Colon (tissue), 2 donors: Measurements from ENCODE around the gene HLA-B.
"Not testable (repeated sequence)": the region's sequence is repeated elsewhere in the genome, so short reads cannot be mapped to it uniquely, and the experiment has no call there.

ENCODE experiments used
- FAIRE-seq: peaks from 2 replicates; lab custom pipeline; 2012; peaks lifted over from hg19 to GRCh38; lab: Jason Lieb, UNC
- donor health status: control.
- donor health status: control.

The HLA-B gene

DNA sequence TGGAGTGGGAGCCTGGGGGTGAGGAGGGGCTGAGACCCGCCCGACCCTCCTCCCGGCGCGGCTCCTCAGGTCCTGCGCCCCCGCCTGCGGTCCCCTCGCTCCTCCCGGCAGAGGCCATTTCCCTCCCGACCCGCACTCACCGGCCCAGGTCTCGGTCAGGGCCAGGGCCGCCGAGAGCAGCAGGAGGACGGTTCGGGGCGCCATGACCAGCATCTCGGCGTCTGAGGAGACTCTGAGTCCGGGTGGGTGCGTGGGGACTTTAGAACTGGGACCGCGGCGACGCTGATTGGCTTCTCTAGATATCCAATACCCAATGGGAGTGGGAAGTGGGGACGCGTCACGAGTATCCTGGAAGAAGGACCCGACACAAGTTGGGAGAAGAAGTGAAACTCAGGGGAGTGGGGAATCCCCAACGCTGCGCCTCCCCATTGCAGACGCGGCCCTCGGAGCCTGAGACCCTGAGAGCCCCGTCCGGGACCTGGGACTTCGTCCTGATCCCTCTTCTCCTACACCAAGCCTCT lies at the start of gene HLA-B:
Gene HLA-B, minus strand, starts transcription at position 234 of the 521 bp plus-strand sequence. Its CDS starts 21 bp downstream, at position 213.
- no peak for FAIRE-seq

- no peak for FAIRE-seq
These were observed 49.0 kb upstream of the HLA-B start for GRCh38 chr6:31405996-31406395.

DNA sequence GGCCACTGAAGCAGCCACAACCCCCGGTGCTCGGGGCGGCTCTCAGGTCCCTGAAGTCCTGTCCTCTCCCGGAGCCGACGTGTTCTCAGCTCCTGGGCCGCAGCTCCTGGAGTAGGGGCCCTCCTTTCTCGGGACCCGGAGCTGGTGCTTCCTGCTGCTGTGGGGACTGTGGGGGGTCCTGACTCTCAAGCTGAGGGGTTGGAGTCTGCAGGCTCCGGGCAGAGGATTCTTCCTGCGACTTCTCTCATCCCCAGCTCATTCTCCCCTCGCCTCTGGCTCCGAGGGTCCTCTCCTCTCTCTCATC lies 47.0 kb upstream of the HLA-B start:
- FAIRE-seq: not testable (repeated sequence)

DNA sequence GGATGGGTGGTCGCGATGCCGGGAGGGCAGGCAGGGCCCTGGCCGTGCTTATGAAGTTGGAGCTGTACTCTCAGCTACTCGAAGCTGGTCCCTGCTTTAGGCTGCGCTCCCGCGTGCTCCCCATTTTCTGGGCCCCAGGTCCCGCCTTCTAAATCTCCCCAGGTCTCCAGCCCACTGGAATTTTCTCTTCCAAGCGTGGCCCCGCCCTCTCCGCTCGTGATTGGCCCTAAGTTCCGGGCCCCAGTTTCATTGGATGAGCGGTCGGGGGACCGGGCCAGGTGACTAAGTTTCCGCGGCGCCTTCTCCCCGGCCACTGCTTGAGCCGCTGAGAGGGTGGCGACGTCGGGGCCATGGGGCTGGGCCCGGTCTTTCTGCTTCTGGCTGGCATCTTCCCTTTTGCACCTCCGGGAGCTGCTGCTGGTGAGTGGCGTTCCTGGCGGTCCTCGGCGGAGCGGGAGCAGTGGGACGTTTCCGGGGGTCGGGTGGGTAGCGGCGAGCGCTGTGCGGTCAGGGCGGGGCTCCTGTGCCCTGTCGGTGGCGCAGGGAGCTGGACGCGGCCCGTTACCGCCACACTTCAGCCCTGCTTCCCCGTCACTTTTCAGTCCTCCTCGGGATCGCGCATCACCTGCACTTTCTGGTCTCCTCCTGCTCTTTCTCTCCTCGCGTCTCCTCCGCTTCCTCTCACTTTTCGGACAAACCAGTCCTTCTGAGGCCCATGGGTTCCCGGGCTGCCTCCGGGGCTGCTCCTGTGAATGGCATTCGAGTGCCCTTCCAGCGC lies 46.5 kb upstream of the HLA-B start, which contains the start of gene MICA:
Gene MICA, plus strand, starts transcription at position 313 of the 778 bp plus-strand sequence. Its CDS starts 38 bp downstream, at position 351.
- no peak for FAIRE-seq

GRCh38 chr6:31402324-31403282 lies 45.6 kb upstream of the HLA-B start:
- FAIRE-seq: no peak

DNA sequence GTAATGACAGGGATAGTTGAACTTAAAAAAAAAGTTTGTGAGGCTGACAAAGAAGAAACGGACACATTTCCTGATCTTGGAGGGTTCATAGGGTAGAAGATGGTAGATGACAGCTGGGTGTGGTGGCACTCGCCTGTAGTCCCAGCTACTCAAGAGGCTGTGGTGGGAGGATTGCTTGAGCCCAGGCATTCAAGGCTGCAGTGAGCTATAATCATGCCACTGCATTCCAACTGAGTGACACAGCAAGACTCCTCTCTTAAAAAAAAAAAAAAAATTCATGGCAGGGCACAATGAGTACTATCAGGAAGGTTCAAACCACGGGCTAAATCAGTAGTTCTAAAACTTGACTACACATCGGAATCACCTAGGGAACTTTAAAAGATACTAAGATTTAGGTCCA lies 44.4 kb upstream of the HLA-B start:
- no peak for FAIRE-seq

- no peak for FAIRE-seq
These were observed 43.7 kb upstream of the HLA-B start for GRCh38 chr6:31400467-31401289.

DNA sequence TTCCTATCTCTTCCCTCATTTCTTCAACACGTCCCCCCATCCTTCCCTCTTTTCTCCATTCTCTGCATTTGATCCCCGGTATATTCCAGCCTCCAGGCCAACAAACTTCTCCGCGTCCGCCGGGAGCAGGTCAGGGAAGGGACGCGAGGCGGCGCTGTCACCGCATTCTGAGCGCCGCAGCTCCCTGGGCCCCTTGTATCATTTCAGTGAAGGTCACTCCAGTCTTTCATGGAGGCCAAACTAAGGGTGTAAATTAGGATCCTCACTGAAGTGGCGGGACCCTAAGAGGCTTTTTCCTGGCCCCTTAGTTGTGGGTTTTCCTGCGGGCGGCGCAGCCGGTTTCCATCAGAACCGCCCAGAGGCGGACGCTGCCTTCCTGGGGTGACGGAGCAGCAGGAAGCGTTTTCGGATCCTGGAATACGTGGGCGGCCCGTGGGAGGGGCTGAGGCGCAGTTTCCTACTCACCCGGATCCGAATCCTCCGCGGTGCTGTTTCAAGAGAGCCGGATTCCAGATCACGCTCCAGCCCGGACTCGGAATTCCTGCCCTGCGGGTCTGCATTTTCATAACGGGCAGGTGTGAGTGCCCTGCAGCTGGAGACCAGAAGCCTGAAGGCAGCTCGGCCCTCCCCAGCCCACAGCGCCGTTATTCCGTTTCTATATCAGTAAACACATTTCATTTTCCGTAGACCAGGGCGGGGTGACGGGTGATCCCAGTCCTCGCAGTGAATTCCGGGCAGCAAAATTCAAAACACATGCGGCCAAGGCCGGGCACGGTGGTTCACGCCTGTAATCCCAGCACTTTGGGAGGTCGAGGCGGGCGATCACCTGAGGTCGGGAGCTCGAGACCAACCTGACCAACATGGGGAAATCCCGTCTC lies 42.8 kb upstream of the HLA-B start:
- no peak for FAIRE-seq

- no peak for FAIRE-seq
These were observed 41.0 kb upstream of the HLA-B start for GRCh38 chr6:31397901-31398525.

- FAIRE-seq: not testable (repeated sequence)
These were observed 40.1 kb upstream of the HLA-B start for GRCh38 chr6:31397153-31397499.

DNA sequence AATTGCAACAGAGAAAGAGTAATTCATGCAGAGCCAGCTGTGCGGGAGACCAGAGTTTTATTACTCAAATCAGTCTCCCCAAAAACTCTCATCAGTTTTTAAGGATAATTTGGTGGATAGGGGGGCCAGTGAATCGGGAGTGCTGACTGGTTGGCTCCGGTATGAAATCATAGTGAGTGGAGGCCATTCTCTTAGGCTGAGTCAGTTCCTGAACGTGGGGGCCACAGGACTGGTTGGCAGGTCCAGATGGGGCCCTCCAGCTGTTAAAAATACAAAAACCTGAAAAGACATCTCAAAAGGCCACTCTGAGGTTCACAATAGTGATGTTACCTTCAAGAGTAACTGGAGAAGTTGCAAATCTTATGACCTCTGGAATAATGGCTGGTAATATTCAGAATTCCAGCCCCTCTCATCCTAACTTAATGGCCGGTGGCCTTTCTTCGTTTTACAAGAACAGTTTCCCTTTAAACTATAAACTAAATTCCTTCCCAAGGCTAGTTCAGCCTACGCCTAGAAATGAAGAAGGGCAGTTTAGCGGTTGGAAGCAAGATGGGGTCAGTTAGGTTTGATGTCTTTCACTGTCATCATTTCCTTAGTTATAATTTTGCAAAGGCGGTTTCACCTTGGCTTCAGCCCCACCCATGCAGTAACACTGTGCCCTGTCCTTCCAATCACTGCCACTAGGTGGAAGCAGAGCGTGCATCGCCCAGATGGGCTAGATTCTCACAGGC lies 39.6 kb upstream of the HLA-B start:
- no peak for FAIRE-seq

DNA sequence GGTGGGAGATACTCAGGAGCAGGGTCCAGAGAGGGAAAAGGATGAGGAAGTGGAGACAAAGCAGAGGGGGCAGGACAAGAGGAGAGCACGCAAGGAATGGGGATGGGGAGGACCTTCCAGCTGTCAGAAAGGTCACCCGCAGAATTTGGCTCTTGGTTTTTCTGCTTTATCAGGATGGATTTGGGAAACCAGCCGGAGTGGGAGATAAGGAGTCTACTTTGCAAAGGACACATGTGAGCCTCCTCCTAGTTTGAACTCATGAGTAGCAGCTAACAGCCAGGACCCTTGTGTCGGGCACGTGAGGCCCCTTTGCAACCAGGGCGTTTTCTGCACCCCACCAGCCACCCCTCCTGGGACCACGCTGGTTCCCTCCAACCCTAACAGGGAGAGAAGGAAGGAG lies 38.9 kb upstream of the HLA-B start:
- FAIRE-seq: no peak

DNA sequence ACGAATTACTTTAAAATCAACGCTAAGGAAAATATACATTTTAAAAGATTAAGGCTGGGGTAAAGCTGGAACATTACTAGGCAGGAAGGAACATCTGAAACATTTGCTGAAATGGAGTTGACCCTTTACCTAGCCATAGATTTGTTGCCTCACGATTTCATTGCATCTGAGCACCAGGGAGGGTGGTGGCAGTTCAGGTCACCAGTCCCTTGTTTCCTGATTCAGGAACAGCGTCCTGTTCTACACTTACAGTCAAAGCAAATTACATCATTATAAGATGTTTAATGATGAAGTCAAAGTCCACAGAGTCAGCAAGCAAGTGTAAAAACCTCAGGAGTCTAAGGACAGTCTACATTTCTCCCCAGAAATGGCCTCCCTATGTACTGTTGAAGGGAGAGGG lies 37.4 kb upstream of the HLA-B start:
- FAIRE-seq: no peak

DNA sequence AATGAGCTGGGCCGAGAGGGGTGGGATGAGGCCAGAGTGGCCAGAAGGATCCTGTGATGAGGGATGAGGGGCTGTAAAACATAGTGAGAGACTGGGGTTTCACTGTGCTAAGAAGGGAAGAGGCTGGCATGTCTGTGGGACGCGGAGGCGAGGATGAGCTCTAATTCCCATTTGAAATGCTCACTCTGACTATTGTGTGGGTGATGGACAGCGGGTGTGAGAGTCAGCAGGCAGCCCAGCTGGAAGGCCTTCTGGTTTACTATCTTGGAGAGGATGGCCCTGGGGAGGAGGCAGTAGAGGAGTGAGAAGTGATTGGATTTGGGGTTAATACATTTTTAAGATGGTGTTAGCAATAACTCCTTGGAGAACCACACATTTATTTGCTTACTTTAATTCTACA lies 37.0 kb upstream of the HLA-B start:
- FAIRE-seq: no peak

GRCh38 chr6:31389802-31390132 lies 32.8 kb upstream of the HLA-B start:
- not testable (repeated sequence) for FAIRE-seq

DNA sequence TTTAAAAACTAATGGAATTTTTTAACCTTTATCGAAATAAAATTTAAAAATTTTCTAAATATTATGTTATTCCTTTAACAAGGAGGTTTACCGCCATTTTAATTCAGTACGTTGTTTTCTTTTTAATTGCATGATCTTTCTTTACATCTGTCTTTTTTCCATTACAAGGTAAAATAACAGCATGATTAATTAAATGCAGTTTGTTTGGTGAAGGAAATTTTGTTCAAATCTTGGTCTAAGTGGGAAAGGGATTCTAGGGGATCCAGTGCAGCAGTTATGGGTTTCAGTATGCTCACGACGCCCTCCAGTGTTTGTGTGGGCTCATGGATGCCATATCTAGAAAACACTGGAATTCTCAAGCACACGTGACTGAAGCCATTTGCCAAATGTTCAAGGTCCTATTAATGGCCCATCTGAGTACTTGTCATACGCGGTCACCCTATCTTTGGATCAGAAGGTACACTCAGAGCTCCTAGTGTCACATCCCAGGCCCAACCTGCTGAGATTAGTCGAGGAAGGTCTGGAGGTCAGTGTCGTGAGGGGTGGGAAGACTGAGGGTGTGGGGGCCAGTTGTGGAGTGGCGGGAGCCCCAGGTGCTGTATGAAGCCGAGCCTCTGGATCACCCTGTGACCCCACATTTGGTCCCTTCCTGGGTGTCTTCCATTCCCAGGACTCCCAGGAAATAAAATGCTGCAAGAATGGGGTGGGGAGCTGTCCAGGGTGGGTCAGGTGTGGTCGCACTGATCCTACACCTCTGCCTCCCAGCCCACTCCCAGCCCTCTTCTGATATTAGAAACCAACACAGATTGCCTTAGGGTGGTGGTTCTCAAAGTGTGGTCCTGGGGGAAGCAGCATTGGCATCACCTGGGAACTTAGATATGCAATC lies 32.2 kb upstream of the HLA-B start:
- FAIRE-seq: not testable (repeated sequence)

- FAIRE-seq: no peak
These were observed 30.0 kb upstream of the HLA-B start for GRCh38 chr6:31386977-31387376.

- FAIRE-seq: no peak
These were observed 29.1 kb upstream of the HLA-B start for GRCh38 chr6:31386099-31386498.

GRCh38 chr6:31385041-31385440 lies 28.1 kb upstream of the HLA-B start:
- no peak for FAIRE-seq
